GM12878 (cell line): ENCODE data around the gene EIF2B5. TPM values are rescaled to one million over a fixed set of nuclear protein-coding genes. Genes with fewer than 3 reads are reported as not detected.

Experiments used
- ATAC-seq: fragments of 200-7000 bp; cut with Tn5 transposase; 3 replicates; pipeline ENCODE4 v1.9.1; 2020; ENCODE audit warnings: mild to moderate bottlenecking, moderate library complexity
- BruUV-seq: library from RNA; stranded (reverse); fragments of 400-500 nt; replicated peaks from 2 replicates; lab custom pipeline; 2021; lab: Mats Ljungman, UMichigan
- CTCF ChIA-PET: fragments of 300-600 bp; sonication (Branson Sonifier 250); formaldehyde crosslinking; extraction: SDS; loops from one replicate; lab custom pipeline; 2021; ENCODE audit warnings: inconsistent platforms; lab: Yijun Ruan, JAX
- POLR2A ChIA-PET: fragments of 350-600 bp; formaldehyde crosslinking; extraction: SDS; loops from one replicate; lab custom pipeline; 2021; ENCODE audit warnings: inconsistent platforms; lab: Charles Lee
- RAD21 ChIA-PET: fragments of 300-600 bp; sonication (Branson Sonifier 250); formaldehyde crosslinking; loops from one replicate; lab custom pipeline; 2023; ENCODE audit warnings: antibody characterized with exemption; ENCODE audit not compliant: unreplicated experiment; lab: Charles Lee
- SMC1A ChIA-PET: fragments of 300-600 bp; sonication (Branson Sonifier 250); formaldehyde crosslinking; loops from one replicate; lab custom pipeline; 2023; ENCODE audit not compliant: unreplicated experiment, uncharacterized antibody; lab: Charles Lee
- DNase-seq: peaks from one replicate; pipeline ENCODE4 v3.0.0-alpha.2; 2011; ENCODE audit warnings: low read depth, low spot score
- FAIRE-seq: peaks from 3 replicates; lab custom pipeline; 2011; peaks lifted over from hg19 to GRCh38; lab: Jason Lieb, UNC
- H2AFZ ChIP-seq: 2 replicates; pipeline ENCODE4 v1.6.0; 2011; ENCODE audit warnings: low read depth, low read length, control low read depth; ENCODE audit not compliant: control insufficient read depth
- H3K27ac ChIP-seq: 2 replicates; pipeline ENCODE4 v1.5.1; 2011; ENCODE audit warnings: control low read depth; ENCODE audit not compliant: control insufficient read depth, insufficient read depth
- H3K27me3 ChIP-seq, 2 experiments: replicated peaks in 1 of 2; 2 replicates each; pipeline versions ENCODE4 v1.6.0 to v1.6.1; 2011; ENCODE audit warnings: low read length in 1 of 2; ENCODE audit not compliant: control insufficient read depth in 2 of 2, insufficient read depth in 2 of 2
- H3K36me3 ChIP-seq, 2 experiments: 2 replicates each; pipeline ENCODE4 v1.5.1; 2011; ENCODE audit warnings: low read length in 1 of 2; ENCODE audit not compliant: control insufficient read depth in 2 of 2, insufficient read depth in 2 of 2
- H3K4me1 ChIP-seq: 2 replicates; pipeline ENCODE4 v1.6.1; 2011; ENCODE audit warnings: mild to moderate bottlenecking, low read length, moderate library complexity, mixed read lengths; ENCODE audit not compliant: control insufficient read depth, insufficient read depth
- H3K4me2 ChIP-seq: 2 replicates; pipeline ENCODE4 v1.6.0; 2011; ENCODE audit warnings: control low read depth; ENCODE audit not compliant: control insufficient read depth, insufficient read depth
- H3K4me3 ChIP-seq: fragments of 200-600 bp; sonication (generic); 2 replicates; pipeline ENCODE4 v1.5.1; 2016
- H3K79me2 ChIP-seq: 2 replicates; pipeline ENCODE4 v1.6.0; 2011; ENCODE audit warnings: low read length; ENCODE audit not compliant: control insufficient read depth, insufficient read depth
- H3K9ac ChIP-seq: 2 replicates; pipeline ENCODE4 v1.8.0; 2011; ENCODE audit warnings: low read length, control low read depth, mixed read lengths; ENCODE audit not compliant: control insufficient read depth, insufficient read depth
- H3K9me3 ChIP-seq: replicated peaks from 3 replicates; pipeline ENCODE4 v1.5.1; 2011; ENCODE audit warnings: mild to moderate bottlenecking, low read length; ENCODE audit not compliant: control insufficient read depth, insufficient read depth
- H4K20me1 ChIP-seq: 2 replicates; pipeline ENCODE4 v1.6.0; 2011; ENCODE audit not compliant: control insufficient read depth, insufficient read depth
- BACH1 ChIP-seq: fragments of 450-650 bp; IDR thresholded peaks from 2 replicates; pipeline ENCODE4 v1.6.1; 2017; ENCODE audit warnings: mild to moderate bottlenecking, borderline replicate concordance
- CEBPB ChIP-seq, 2 experiments: fragments of 150-350 bp in 1 of 2; IDR thresholded peaks; 2 replicates each; pipeline ENCODE4 v1.6.1; 2012 to 2014; ENCODE audit warnings: low read depth in 2 of 2, low read length in 2 of 2, borderline replicate concordance in 1 of 2, inconsistent platforms in 1 of 2
- MTA2 ChIP-seq: fragments of 450-650 bp; IDR thresholded peaks from 2 replicates; pipeline ENCODE4 v1.6.1; 2016; ENCODE audit warnings: low read depth, mild to moderate bottlenecking, moderate library complexity
- SP1 ChIP-seq: IDR thresholded peaks from one replicate; pipeline ENCODE4 v1.6.1; 2011; ENCODE audit warnings: low read depth, low read length
- SUPT20H ChIP-seq: IDR thresholded peaks from 2 replicates; pipeline ENCODE4 v1.6.1; 2011; ENCODE audit warnings: low read depth, mild to moderate bottlenecking, low read length, moderate library complexity, borderline replicate concordance; ENCODE audit not compliant: control insufficient read depth
- ZNF24 ChIP-seq: fragments of 450-650 bp; IDR thresholded peaks from 2 replicates; pipeline ENCODE4 v1.6.1; 2017; ENCODE audit warnings: antibody characterized with exemption, mild to moderate bottlenecking
- WGBS: methylation state at CpG from one replicate; pipeline ENCODE4 v1.1.6; 2016; ENCODE audit warnings: low lambda C conversion rate; ENCODE audit not compliant: insufficient replicate concordance, insufficient coverage; ENCODE audit errors: missing lambda C conversion rate; 5-methylcytosine and 5-hydroxymethylcytosine counted together
- in situ Hi-C: fragments of 300-500 bp; cut with MboI; formaldehyde crosslinking; loops from 9 replicates; pipeline ENCODE4 v1.14.3; 2018; ENCODE audit warnings: mixed read lengths
- intact Hi-C: fragments of 100-400 bp; cut with micrococcal nuclease; formaldehyde crosslinking; loops from one replicate; pipeline ENCODE4 v1.14.2; 2022; ENCODE audit not compliant: unreplicated experiment
- polyA plus RNA-seq, 11 experiments: library from polyadenylated mRNA; depleted of rRNA in 4 of 11; unstranded in 6 of 11; stranded (reverse) in 5 of 11; fragments of >200 nt; fragmentation: Nextera tagmentation in 4 of 11; fragmentation: Illumina TruSeq in 1 of 11; extraction: Ambion mirVana in 4 of 11; extraction: Trizol in 1 of 11; gene quantifications; 1 replicate in 1 of 11; 2 replicates in 10 of 11; pipeline versions ENCODE4 v1.2.1 to v1.2.3, GENCODE V29; 2011 to 2016; ENCODE audit warnings: inconsistent platforms in 2 of 11, missing spikeins in 2 of 11, low read depth in 1 of 11
- total RNA-seq, 4 experiments: library from RNA; depleted of rRNA in 3 of 4; stranded (reverse); fragments of >200 nt in 3 of 4; fragmentation: Illumina TruSeq in 1 of 4; extraction: Trizol in 1 of 4; gene quantifications; 2 replicates each; pipeline versions ENCODE4 v1.2.1 to v1.2.3, GENCODE V29; 2013 to 2021
- TF ChIP-seq, protein P1 (sequence below): IDR thresholded peaks from 2 replicates; pipeline ENCODE4 v1.6.1; 2012; ENCODE audit warnings: improper control_type of control experiment, low read depth, low read length; ENCODE audit not compliant: insufficient replicate concordance

EIF2B5 gene
- total and polyA plus RNA-seq, 10 of the 15 experiments (the other 5 are each of a cell fraction or from before 2014, with no cell fraction given), result 13.7 to 82.7 (median 52.2) TPM

DNA sequence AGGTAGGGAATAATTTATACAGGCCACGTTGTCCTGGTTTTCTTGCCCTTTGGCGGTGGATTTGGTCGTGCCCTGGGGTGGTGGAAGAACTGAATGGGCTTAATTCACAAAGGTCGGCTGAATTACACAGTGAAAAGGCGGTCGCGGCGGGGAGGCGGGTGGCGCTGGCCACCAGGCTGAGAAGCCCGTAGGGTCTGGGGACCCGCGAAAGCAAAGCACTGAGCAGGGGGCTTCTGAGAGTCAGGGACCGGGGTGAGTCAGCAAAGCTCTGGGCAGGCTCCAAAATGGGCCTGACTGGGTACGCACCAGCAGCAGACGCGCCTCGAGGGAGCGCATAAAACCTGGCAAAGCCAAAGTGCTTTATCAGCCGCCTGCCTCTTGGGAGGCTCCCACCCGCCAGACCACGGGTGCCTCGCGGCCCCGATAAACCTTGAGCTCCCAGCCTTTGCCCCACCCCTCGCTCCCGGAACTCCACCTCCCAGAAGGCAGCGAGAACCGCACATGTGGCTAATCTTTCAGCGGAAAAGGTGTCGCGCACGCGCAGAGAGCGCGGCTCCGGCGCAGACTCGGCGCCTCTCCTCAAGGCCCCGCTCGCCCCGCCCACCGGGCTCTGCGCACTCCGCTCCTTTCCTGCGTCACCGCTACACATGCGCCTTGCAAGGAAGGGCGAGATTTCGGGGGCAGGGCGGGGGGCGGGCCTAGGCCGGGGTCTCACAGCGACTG is 50.5 kb downstream of the EIF2B5 start (continued):
- TF ChIP-seq, protein P1, sequence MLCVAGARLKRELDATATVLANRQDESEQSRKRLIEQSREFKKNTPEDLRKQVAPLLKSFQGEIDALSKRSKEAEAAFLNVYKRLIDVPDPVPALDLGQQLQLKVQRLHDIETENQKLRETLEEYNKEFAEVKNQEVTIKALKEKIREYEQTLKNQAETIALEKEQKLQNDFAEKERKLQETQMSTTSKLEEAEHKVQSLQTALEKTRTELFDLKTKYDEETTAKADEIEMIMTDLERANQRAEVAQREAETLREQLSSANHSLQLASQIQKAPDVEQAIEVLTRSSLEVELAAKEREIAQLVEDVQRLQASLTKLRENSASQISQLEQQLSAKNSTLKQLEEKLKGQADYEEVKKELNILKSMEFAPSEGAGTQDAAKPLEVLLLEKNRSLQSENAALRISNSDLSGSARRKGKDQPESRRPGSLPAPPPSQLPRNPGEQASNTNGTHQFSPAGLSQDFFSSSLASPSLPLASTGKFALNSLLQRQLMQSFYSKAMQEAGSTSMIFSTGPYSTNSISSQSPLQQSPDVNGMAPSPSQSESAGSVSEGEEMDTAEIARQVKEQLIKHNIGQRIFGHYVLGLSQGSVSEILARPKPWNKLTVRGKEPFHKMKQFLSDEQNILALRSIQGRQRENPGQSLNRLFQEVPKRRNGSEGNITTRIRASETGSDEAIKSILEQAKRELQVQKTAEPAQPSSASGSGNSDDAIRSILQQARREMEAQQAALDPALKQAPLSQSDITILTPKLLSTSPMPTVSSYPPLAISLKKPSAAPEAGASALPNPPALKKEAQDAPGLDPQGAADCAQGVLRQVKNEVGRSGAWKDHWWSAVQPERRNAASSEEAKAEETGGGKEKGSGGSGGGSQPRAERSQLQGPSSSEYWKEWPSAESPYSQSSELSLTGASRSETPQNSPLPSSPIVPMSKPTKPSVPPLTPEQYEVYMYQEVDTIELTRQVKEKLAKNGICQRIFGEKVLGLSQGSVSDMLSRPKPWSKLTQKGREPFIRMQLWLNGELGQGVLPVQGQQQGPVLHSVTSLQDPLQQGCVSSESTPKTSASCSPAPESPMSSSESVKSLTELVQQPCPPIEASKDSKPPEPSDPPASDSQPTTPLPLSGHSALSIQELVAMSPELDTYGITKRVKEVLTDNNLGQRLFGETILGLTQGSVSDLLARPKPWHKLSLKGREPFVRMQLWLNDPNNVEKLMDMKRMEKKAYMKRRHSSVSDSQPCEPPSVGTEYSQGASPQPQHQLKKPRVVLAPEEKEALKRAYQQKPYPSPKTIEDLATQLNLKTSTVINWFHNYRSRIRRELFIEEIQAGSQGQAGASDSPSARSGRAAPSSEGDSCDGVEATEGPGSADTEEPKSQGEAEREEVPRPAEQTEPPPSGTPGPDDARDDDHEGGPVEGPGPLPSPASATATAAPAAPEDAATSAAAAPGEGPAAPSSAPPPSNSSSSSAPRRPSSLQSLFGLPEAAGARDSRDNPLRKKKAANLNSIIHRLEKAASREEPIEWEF, result no peak
- TF ChIP-seq MTA2, result no peak
- TF ChIP-seq, all 136 proteins: peak for 30

DNA sequence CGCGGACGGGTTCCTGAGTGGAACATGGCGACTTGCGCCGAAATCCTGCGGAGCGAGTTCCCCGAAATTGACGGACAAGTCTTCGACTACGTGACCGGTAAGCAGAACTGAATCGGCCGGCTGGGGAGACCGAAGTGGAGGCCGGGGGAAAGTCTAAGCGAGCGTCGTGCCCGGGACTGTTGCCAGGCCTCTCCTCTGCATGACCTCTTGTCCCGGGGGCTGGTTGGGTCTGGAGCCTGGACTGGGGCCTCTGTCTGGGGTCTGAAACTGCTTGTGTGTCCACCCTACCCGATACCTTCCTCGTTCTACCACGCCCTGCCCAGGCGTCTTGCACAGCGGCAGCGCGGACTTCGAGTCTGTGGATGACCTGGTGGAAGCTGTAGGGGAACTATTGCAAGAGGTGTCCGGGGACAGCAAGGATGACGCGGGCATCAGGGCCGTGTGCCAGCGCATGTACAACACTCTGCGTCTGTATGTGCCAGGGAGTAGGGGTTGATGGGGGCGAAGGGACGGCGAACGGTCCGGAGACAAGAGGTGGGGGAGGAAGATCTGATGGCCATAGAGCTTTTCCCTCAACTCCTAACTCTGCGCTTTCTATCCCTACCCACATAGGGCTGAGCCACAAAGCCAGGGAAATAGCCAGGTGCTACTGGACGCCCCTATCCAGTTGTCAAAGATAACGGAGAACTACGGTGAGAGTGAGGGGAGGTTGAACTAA is 51.2 kb downstream of the EIF2B5 start, which contains the start of gene ABCF3:
TSS of gene ABCF3 (plus strand) at position 16 of the 718 bp plus-strand sequence. CDS start at position 25, 9 bp downstream.
- under 1% methylated on average over 45 of the region's 45 CpGs for WGBS
- H3K27me3 ChIP-seq, result no peaks in the 10 kb centered on the region
- peak within 1 kb of the TSS; percentile 83 for H3K9ac ChIP-seq
- H3K4me2 ChIP-seq, result peak within 1 kb of the TSS; percentile 95
- peak within 1 kb of the TSS; percentile 93 for H3K4me3 ChIP-seq
- H2AFZ ChIP-seq, result peak within 1 kb of the TSS; percentile 81
- peaks cover 27% of the 10 kb centered on the region for H3K79me2 ChIP-seq
- CTCF ChIA-PET, result interaction anchor here (0.8 to 1.4 kb wide), 5 partner anchors 9 to 41 kb away, joined by 3 to 5 read pairs (median 4); no protein-coding TSS in a partner anchor
- H3K36me3 ChIP-seq, result peaks cover 15 to 21% of the 10 kb centered on the region in 2 experiments
- H3K27ac ChIP-seq, result peak within 1 kb of the TSS; percentile 73
- RAD21 ChIA-PET, result interaction anchor here (0.7 to 1.6 kb wide), 6 partner anchors 9 to 64 kb away, joined by 3 to 7 read pairs (median 3); partner anchors contain the start of gene EEF1AKMT4
- in situ Hi-C loops (no loop called here), intact Hi-C loops (loop anchor here (2.0 kb wide), 2 partner anchors 52 to 64 kb away; partner anchors contain the start of gene EIF2B5)
- DNase-seq (no peak), FAIRE-seq (no peak), ATAC-seq (peak; percentile 51)
- H4K20me1 ChIP-seq, result peaks cover 3% of the 10 kb centered on the region; the same call in 1 of the 2 replicates
- POLR2A ChIA-PET, result interaction anchor here (0.6 to 2.0 kb wide), 11 partner anchors 10 to 289 kb away, joined by 3 to 7 read pairs (median 5); partner anchors contain the start of genes AP2M1, CLCN2, DVL3 and POLR2H
- BruUV-seq, result no TSS peak
- 0 out of 2 replicates have a peak, but pooled peaks cover 4% of the 10 kb centered on the region for H3K4me1 ChIP-seq
- no peaks in the 10 kb centered on the region for H3K9me3 ChIP-seq
- SMC1A ChIA-PET, result interaction anchor here (0.7 to 0.9 kb wide), 4 partner anchors 12 to 291 kb away, joined by 3 to 4 read pairs (median 3); no protein-coding TSS in a partner anchor
- TF ChIP-seq CEBPB (IDR thresholded peaks at IDR 0.05; ENCODE audit: borderline replicate concordance in 1 of 2, low read depth in 2 of 2, low read length in 2 of 2) (no peak), SUPT20H (no peak), BACH1 (peak; percentile 37; the same call in 1 of the 2 replicates), ZNF24 (no peak), SP1 (peak; percentile 0)
- TF ChIP-seq, protein P1, result no peak
